ENCODE data around the gene UBTD2.

DNA sequence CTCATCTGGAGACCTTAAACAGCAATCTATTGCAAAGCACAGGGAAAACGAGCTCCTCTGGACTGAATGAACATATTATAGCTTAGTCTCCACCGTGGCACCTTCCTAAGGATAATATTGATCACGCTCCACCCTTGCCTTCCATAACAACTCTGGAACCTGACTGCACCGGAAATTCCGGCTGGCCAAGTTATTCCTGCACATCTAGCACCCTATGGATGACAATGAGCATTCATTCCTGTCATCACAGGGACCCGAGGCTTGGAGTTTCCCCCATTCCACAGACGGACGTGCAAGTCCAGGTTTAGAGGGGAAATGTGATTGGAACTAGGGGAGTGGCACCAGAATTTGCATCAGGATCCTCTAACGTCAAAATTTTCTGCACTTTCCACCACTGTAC is 123.1 kb downstream of the UBTD2 start:
- TF ChIP-seq L3MBTL2 (conservative IDR thresholded peaks at IDR 0.05) (no peak), FOXA1 (IDR thresholded peaks at IDR 0.05) (no peak), SP1 (IDR thresholded peaks at IDR 0.05) (no peak), FOXM1 (IDR thresholded peaks at IDR 0.05; ENCODE audit: borderline replicate concordance) (no peak), NFRKB (IDR thresholded peaks at IDR 0.05) (no peak), LEF1 (IDR thresholded peaks at IDR 0.05; ENCODE audit: borderline replicate concordance) (no peak), BHLHE40 (IDR thresholded peaks at IDR 0.05; ENCODE audit: borderline replicate concordance) (no peak), ARNT (IDR thresholded peaks at IDR 0.05) (no peak), ELF4 (IDR thresholded peaks at IDR 0.05) (no peak), CTBP1 (IDR thresholded peaks at IDR 0.05; ENCODE audit: borderline replicate concordance) (no peak), HDGF (IDR thresholded peaks at IDR 0.05; ENCODE audit: borderline replicate concordance) (no peak), TARDBP (IDR thresholded peaks at IDR 0.05) (no peak)
- TF ChIP-seq, protein P1, sequence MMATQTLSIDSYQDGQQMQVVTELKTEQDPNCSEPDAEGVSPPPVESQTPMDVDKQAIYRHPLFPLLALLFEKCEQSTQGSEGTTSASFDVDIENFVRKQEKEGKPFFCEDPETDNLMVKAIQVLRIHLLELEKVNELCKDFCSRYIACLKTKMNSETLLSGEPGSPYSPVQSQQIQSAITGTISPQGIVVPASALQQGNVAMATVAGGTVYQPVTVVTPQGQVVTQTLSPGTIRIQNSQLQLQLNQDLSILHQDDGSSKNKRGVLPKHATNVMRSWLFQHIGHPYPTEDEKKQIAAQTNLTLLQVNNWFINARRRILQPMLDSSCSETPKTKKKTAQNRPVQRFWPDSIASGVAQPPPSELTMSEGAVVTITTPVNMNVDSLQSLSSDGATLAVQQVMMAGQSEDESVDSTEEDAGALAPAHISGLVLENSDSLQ (IDR thresholded peaks at IDR 0.05) = no peak

Measured in HEK293T (cell line).